HG03064 (cell line): Measurements from ENCODE around the gene ADAMTSL2.

Source experiments
- ATAC-seq: cut with Tn5 transposase; IDR thresholded peaks from one replicate; pipeline ENCODE4 v1.9.1; 2021; ENCODE audit warnings: low read depth; ENCODE audit not compliant: unreplicated experiment

Gene ADAMTSL2

GRCh38 chr9:133571896-133572595 is 37.5 kb downstream of the ADAMTSL2 start:
- no peak for ATAC-seq

- ATAC-seq: no peak
Measured at GRCh38 chr9:133572821-133573361, 38.4 kb downstream of the ADAMTSL2 start.

- ATAC-seq: no peak
Measured at GRCh38 chr9:133573791-133574515, 39.4 kb downstream of the ADAMTSL2 start.

DNA sequence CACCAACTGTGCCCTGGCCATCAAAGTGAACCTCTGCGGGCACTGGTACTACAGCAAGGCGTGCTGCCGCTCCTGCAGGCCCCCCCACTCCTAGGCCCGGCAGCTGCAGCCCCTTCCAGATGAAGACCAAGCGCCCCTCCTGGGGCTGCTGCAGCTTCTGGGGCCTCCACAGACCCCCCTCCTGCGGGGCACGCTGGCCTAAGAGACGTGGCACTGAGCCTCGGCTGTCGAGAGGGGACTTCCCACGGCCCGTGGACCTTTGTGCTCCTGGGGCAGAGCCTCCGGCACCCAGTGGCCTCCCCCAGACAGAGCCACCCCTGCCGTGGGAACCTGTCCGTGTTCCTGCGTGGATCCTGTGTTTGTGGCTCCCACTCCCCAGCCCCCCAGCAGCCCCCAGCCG is 40.3 kb downstream of the ADAMTSL2 start:
- no peak for ATAC-seq

GRCh38 chr9:133575186-133576030 is 40.9 kb downstream of the ADAMTSL2 start:
- no peak for ATAC-seq

- ATAC-seq: no peak
Measured at GRCh38 chr9:133576031-133576874, 41.7 kb downstream of the ADAMTSL2 start.

GRCh38 chr9:133576875-133577736 is 42.6 kb downstream of the ADAMTSL2 start:
- ATAC-seq: no peak

DNA sequence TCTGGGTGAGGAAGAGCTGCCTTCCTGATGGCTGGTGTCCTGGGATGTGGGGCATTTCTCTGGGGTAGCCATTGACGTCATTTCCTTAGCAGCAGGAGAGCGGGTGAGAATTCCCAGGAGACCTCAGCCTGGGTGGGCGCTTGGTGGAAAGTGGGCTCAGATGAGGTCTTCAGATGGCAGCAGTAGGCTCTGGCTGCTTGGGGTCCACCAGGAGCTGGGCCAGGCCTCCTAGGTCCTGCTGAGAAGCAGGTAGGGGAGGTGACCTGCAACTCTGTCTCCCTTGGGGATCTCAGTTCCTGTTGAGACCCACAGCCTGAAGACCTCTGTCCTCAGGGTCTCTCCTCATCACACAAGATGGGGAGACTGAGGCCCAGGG is 43.2 kb downstream of the ADAMTSL2 start:
- no peak for ATAC-seq

DNA sequence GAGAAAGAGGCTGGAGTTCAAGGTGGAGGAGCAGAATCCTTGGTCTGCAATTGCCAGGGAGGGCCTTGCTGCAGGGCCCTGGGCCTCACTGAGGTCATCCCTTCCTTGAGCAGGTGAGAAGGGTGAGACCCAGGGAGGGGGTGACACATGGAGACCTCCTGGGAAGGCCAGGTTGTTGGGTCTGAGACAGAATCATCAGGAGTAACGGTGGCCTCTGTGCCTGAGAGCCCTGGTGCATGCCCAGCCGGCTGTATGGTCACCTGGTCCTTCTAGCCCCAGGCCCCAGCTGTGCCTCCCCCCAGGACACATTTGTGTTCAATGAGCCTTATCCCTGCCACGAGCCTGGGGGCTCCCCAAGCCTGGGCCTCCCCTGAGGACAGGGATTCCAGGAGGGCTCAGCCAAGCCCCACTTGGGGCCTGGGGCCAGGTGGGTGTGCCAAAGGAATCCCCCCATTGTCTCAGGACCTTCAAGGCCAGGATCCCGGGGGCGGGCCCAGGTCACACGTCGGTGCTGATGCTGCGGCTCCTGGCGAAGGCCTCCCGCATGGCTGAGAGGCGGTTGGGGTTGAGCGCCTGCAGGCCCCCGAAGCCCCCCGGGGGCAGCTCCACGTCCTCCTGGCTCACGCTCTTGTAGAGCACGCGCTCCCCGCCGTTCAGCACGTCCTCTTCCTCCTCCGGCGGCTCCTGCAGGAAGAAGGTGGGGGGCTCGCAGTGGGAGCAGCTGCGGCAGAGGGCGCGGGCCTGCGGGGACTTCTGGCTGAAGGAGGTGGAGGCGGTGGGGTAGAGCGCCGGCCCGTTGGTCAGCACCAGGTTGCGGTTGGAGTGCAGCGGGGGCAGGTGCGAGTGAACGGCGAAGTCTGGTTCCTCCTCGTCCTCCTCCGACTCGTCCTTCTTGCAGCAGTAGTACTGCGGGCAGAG is 44.3 kb downstream of the ADAMTSL2 start:
- no peak for ATAC-seq

DNA sequence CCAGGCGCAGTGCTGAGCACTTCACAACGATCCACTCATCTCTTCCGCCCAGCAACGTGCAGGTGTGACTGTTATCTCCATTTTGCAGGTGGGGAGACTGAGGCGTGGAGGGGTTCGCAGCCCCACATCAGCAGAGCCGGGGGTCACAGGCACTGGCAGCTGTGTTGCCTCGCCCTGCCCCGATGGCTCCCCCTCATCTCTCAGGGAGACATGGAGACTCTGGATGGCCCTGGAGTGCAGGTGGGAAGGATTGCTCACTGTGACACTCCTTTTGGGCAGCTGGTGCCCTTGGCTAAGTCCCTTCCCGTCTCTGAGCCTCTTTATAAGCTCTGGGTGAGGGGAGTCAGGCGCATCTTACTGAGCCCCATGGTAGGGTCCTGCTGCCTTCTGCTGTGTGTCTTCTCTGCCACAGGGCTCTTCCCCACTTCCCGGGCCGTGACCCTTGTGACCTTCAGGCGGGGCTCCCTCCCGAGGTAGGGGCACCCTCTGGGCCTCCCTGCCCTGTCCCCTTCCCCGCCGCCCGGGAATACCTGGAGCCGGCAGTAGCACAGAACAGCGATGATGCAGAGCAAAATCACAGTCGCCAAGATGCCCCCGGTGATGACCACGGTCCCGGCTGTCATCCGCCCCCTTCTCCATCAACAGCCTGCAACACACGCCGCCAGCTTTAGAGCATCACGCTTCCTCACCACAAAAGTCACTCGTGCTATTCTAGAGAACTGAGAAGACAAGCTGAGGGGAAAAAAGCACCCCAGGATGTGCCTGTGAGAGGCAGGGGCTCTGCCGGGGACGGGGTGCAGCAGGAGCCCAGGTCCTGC is 45.3 kb downstream of the ADAMTSL2 start:
- ATAC-seq: no peak

- no peak for ATAC-seq
Measured at GRCh38 chr9:133580419-133580738, 45.9 kb downstream of the ADAMTSL2 start.

- no peak for ATAC-seq
Measured at GRCh38 chr9:133581011-133581410, 46.5 kb downstream of the ADAMTSL2 start.

GRCh38 chr9:133581513-133582343 is 47.2 kb downstream of the ADAMTSL2 start:
- ATAC-seq: no peak

GRCh38 chr9:133582501-133583045 is 48.1 kb downstream of the ADAMTSL2 start:
- no peak for ATAC-seq

DNA sequence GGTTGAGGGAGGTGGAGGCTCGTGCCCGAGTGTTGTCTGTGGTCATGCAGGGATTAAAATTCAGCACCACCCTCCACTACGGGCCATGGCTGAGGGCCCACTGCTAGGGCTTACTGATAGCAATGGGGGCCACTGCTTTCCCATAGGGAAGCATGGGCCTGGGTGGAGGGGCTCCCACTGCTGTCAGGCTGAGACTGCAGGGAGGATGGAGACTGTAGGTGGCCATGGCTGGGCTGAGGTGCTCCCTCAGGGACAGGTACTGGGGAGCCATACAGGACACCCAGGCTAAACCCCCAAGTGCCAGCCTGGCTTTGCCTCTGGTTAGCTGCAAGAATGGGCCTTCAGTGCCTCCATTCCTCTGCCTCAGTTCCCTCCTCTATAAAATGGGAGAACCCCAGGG is 48.6 kb downstream of the ADAMTSL2 start:
- no peak for ATAC-seq

DNA sequence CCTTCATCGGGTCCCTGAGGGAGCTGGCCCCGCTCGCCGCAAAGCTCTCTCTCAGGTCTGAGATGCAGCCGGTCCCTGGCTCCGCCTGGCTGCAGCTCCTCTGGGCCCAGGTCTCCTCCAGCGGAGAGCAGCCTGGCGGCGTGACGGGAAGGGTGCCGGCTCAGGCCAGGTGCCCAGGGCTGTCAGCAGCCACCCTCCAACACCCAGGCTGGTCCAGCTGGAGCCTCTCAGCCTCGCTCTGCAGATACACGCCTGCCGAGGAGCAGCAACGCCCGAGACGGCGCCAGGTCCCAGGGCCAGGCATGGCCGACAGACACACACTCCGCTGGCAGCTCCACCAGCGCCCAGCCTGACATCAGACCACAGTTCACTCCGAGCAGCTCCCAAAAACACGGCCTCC is 49.1 kb downstream of the ADAMTSL2 start:
- no peak for ATAC-seq
